IPS-18c (cell line): Measurements from ENCODE around the gene SPRR2G.
"Not testable (repeated sequence)": the region's sequence is repeated elsewhere in the genome, so short reads cannot be mapped to it uniquely, and the experiment has no call there.

ENCODE experiments used
- H3K4me3 ChIP-seq: 2 replicates; pipeline ENCODE4 v1.7.0; 2013; ENCODE audit warnings: low read depth, mild to moderate bottlenecking, low read length, moderate library complexity; ENCODE audit not compliant: insufficient read depth
- H3K9me3 ChIP-seq: one replicate; pipeline ENCODE4 v1.6.1; 2013; ENCODE audit warnings: mild to moderate bottlenecking, low read length, moderate library complexity; ENCODE audit not compliant: control insufficient read depth, insufficient read depth

SPRR2G gene

GRCh38 chr1:153150846-153151245 lies at the start of gene SPRR2G:
Gene SPRR2G, minus strand, starts transcription at chr1:153150890. Its CDS starts 780 bp downstream, at chr1:153150110.
- no peaks in the 10 kb centered on the region for H3K9me3 ChIP-seq

GRCh38 chr1:153195216-153195615 lies 44.5 kb upstream of the SPRR2G start:
- Histone ChIP-seq H3K9me3 (no peaks in the 10 kb centered on the region), H3K4me3 (no peak overlapping the region)

More at GRCh38 chr1:153150846-153151245, at the start of gene SPRR2G:
- H3K4me3 ChIP-seq: no peak within 1 kb of the TSS

GRCh38 chr1:153194331-153195050 lies 43.8 kb upstream of the SPRR2G start:
- Histone ChIP-seq H3K9me3 (no peaks in the 10 kb centered on the region), H3K4me3 (no peak overlapping the region)

DNA sequence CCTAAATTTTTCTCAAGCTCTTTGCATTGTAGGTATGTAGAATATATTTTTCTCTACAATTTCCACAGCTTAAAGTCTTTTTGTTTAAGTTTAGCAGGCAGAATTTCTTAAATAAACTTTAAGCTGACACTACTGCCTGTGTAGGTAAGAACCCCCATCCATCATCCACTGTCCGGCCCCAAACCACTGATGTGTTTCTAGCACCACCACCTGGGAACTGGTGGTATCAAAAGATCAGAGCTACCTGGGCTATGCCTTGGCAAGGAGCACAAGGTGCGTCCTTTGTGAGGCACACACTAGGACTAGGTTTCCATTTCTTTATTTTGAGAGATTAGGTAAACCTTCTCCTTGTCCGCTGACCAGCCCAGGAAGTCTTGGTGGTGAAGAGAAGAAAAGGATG lies 42.0 kb upstream of the SPRR2G start:
- H3K4me3 ChIP-seq: no peak overlapping the region
- no peaks in the 10 kb centered on the region for H3K9me3 ChIP-seq

DNA sequence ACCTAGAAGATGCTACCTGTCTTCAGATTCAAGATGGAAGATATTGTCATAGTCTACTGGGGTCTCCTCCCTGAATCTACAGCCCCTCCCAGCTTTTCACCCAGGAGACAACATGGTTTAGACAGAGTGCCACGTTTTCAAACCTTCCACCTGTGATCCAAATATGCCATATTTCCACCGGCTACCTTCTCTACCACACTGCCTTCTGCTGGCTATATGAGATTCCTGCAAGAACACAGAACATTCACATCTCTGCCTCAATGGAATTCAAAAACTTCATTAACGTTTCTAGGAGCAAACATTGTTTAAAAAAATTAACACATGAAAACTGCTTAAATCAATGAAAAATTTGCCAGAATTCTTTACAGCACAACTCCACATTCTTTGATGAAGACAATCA lies 39.7 kb upstream of the SPRR2G start:
- H3K9me3 ChIP-seq: no peaks in the 10 kb centered on the region
- no peak overlapping the region for H3K4me3 ChIP-seq

DNA sequence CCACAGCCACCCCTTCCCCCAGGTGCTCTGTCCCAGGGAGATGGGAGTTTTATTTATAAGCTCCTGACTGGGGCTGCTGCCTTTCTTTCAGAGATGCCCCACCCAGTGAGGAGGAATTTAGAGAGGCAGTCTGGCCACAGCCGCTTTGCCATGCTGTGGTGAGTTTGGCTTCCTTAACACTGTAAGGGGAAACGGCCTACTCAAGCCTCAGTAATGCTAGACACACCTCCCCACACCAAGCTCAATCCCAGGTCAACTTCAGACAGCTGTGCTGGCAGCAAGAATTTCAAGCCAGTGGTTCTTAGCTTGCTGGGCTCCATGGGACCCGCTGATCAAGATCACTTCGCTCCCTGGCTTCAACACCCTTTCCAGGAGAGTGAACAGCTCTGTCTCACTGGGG lies 37.6 kb upstream of the SPRR2G start:
- H3K9me3 ChIP-seq, H3K4me3 ChIP-seq: not testable (repeated sequence)

- H3K9me3 ChIP-seq: no peaks in the 10 kb centered on the region
- H3K4me3 ChIP-seq: no peak overlapping the region
These were observed 29.9 kb upstream of the SPRR2G start for GRCh38 chr1:153180556-153180955.

DNA sequence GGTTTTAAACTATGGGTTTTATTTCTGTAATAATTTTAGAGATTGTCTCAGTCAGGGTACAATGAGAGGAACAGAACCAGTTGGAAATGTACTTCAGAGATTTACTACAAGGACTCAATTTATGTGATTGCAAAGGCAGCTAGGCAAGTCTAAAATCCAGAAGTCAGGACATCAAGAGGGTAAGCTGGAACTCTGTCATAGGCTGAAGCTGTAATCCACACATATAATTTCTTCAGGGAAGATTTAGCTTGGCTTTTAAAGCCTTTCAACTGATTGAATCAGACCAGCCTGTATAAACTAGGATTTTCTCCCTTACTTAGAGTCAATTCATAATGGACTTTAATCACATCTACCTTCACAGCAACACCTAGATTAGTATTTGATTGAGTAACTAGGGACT lies 28.2 kb upstream of the SPRR2G start:
- no peak overlapping the region for H3K4me3 ChIP-seq
- no peaks in the 10 kb centered on the region for H3K9me3 ChIP-seq

GRCh38 chr1:153174624-153175023 lies 23.9 kb upstream of the SPRR2G start:
- Histone ChIP-seq H3K9me3 (no peaks in the 10 kb centered on the region), H3K4me3 (no peak overlapping the region)

DNA sequence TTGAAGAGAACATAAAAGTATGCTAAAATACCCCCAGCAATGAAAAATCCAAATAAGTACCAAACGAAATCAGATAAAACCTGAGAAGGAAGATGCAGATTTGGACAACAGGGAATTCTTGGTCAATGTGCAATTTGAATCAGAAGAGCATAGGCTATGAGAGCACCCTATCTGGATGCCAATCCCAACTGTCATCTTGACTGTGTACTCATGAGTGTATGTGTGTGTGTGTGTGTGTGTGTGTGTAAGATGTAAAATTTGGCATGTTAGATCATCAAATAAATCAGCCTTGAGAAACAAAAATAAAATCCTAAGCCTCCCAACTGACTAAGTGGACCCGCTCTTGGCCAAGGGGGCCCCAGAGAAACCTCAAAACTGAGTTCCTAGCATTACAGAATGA lies 18.0 kb upstream of the SPRR2G start:
- Histone ChIP-seq H3K4me3 (no peak overlapping the region), H3K9me3 (no peaks in the 10 kb centered on the region)

GRCh38 chr1:153155541-153155940 lies 4.9 kb upstream of the SPRR2G start:
- Histone ChIP-seq H3K4me3 (no peak overlapping the region), H3K9me3 (peaks cover 8% of the 10 kb centered on the region)

GRCh38 chr1:153152481-153152880 lies 1.8 kb upstream of the SPRR2G start:
- no peaks in the 10 kb centered on the region for H3K9me3 ChIP-seq
- H3K4me3 ChIP-seq: no peak overlapping the region

GRCh38 chr1:153141377-153141776 lies 9.3 kb downstream of the SPRR2G start:
- Histone ChIP-seq H3K4me3 (no peak overlapping the region), H3K9me3 (no peaks in the 10 kb centered on the region)

- H3K4me3 ChIP-seq: no peak overlapping the region
- H3K9me3 ChIP-seq: no peaks in the 10 kb centered on the region
These were observed 10.2 kb downstream of the SPRR2G start for GRCh38 chr1:153140484-153140883.

- Histone ChIP-seq H3K9me3 (no peaks in the 10 kb centered on the region), H3K4me3 (no peak overlapping the region)
These were observed 16.9 kb downstream of the SPRR2G start for GRCh38 chr1:153133743-153134142.

DNA sequence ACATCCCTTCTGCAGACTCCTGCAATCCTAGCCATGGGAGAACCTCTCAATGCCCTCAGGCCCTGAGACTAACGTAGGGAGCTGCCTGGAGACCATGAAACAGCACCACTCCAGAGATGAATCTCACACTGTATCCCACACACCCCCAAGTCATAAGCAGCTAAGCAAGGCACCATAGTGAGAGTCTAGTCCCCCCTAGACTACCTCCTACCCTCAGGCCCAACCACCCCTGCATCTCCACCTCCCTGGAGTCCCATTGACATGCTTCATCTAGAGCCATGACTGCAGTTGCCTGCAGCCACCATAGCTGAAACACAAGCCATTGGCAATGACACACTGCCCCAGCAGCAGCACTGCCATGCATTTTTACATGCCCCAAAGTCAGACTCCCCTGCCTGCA lies 17.4 kb downstream of the SPRR2G start:
- H3K4me3 ChIP-seq: no peak overlapping the region

DNA sequence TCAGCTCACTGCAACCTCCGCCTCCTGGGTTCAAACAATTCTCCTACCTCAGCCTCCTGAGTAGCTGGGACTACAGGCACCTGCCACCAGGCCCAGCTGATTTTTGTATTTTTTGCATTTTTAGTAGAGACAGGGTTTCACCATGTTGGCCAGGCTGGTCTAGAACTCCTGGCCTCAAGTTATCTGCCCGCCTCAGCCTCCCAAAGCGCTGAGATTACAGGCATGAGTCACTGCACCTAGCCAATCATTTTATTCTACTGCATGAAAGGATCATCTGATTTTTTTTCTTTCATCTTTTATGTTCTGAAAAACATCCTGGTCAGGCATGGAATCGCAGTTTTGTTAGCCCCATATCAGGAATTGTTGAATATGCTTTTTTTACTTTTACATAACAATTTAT lies 22.0 kb downstream of the SPRR2G start:
- H3K9me3 ChIP-seq, H3K4me3 ChIP-seq: not testable (repeated sequence)

More for the DNA sequence above, 17.4 kb downstream of the SPRR2G start:
- no peaks in the 10 kb centered on the region for H3K9me3 ChIP-seq

- H3K9me3 ChIP-seq: peaks cover 5% of the 10 kb centered on the region
- no peak overlapping the region for H3K4me3 ChIP-seq
These were observed 23.4 kb downstream of the SPRR2G start for GRCh38 chr1:153127296-153127695.

GRCh38 chr1:153125536-153125935 lies 25.2 kb downstream of the SPRR2G start:
- H3K4me3 ChIP-seq: no peak overlapping the region
- peaks cover 5% of the 10 kb centered on the region for H3K9me3 ChIP-seq
